UCSD-AML1 (cell line): ENCODE data around the gene FBXO42.

Experiments
- DNase-seq: peaks from one replicate; lab custom pipeline; 2025; ENCODE audit not compliant: unreplicated experiment; lab: John Stamatoyannopoulos, UW

The FBXO42 gene

GRCh38 chr1:16206547-16207317 lies 145.5 kb downstream of the FBXO42 start:
- peak; percentile 97 for DNase-seq

- DNase-seq, result no peak
These were observed 146.3 kb downstream of the FBXO42 start for GRCh38 chr1:16205891-16206546.

GRCh38 chr1:16205334-16205671 lies 147.0 kb downstream of the FBXO42 start:
- no peak for DNase-seq

- DNase-seq, result peak; percentile 23
These were observed 147.5 kb downstream of the FBXO42 start for GRCh38 chr1:16204634-16205333.

GRCh38 chr1:16204216-16204615 lies 148.1 kb downstream of the FBXO42 start:
- no peak for DNase-seq

GRCh38 chr1:16203550-16203949 lies 148.7 kb downstream of the FBXO42 start:
- DNase-seq, result no peak

GRCh38 chr1:16202281-16203210 lies 149.7 kb downstream of the FBXO42 start:
- no peak for DNase-seq

- DNase-seq, result no peak
These were observed 152.6 kb downstream of the FBXO42 start for GRCh38 chr1:16199700-16200099.

GRCh38 chr1:16199157-16199501 lies 153.2 kb downstream of the FBXO42 start:
- DNase-seq, result no peak

GRCh38 chr1:16198444-16199156 lies 153.7 kb downstream of the FBXO42 start:
- DNase-seq, result no peak

- no peak for DNase-seq
These were observed 155.4 kb downstream of the FBXO42 start for GRCh38 chr1:16196874-16197273.
